Ishikawa (cell line): ENCODE results near the gene C9orf152.

ENCODE experiments used
- EGR1 ChIP-seq: IDR thresholded peaks from 2 replicates; pipeline ENCODE4 v1.6.1; 2012
- FOXM1 ChIP-seq: IDR thresholded peaks from 2 replicates; pipeline ENCODE4 v1.6.1; 2012; ENCODE audit warnings: low read depth, borderline replicate concordance
- TF ChIP-seq, protein P1 (sequence below): IDR thresholded peaks from 2 replicates; pipeline ENCODE4 v1.6.1; 2012
- TF ChIP-seq, protein P2 (sequence below): IDR thresholded peaks from 2 replicates; pipeline ENCODE4 v1.6.1; 2012; ENCODE audit warnings: low read depth, mild to moderate bottlenecking

DNA sequence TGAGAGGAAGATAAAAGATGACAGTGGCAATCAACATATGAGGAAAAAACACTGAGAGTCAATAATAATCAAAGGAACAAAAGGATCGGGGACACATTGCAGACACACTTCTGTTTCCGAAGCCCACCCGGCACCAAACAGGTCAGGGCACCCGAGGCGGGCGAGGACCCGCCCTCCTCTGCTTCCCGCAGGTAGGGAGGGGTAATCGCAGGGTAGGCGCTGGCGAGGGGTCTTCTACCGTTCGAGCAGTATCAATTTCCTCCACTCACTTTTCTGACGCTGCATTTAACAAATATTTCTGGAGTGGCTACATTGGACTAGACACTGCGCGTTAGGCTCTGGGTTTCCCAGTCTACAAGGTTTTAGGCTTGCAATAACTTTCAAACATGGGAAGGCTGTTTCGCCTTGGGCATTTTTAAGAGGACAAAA, 47.1 kb upstream of the C9orf152 start:
- TF ChIP-seq, protein P1, sequence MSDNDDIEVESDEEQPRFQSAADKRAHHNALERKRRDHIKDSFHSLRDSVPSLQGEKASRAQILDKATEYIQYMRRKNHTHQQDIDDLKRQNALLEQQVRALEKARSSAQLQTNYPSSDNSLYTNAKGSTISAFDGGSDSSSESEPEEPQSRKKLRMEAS, result no peak
- TF ChIP-seq EGR1 (no peak), FOXM1 (no peak)
- TF ChIP-seq, protein P2, sequence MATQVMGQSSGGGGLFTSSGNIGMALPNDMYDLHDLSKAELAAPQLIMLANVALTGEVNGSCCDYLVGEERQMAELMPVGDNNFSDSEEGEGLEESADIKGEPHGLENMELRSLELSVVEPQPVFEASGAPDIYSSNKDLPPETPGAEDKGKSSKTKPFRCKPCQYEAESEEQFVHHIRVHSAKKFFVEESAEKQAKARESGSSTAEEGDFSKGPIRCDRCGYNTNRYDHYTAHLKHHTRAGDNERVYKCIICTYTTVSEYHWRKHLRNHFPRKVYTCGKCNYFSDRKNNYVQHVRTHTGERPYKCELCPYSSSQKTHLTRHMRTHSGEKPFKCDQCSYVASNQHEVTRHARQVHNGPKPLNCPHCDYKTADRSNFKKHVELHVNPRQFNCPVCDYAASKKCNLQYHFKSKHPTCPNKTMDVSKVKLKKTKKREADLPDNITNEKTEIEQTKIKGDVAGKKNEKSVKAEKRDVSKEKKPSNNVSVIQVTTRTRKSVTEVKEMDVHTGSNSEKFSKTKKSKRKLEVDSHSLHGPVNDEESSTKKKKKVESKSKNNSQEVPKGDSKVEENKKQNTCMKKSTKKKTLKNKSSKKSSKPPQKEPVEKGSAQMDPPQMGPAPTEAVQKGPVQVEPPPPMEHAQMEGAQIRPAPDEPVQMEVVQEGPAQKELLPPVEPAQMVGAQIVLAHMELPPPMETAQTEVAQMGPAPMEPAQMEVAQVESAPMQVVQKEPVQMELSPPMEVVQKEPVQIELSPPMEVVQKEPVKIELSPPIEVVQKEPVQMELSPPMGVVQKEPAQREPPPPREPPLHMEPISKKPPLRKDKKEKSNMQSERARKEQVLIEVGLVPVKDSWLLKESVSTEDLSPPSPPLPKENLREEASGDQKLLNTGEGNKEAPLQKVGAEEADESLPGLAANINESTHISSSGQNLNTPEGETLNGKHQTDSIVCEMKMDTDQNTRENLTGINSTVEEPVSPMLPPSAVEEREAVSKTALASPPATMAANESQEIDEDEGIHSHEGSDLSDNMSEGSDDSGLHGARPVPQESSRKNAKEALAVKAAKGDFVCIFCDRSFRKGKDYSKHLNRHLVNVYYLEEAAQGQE, result no peak
